CD4-positive, alpha-beta T cell treated with Interleukin-6 for 4 hours (primary cell): Measurements from ENCODE around the gene GRID1.
"Not testable (repeated sequence)": the region's sequence is repeated elsewhere in the genome, so short reads cannot be mapped to it uniquely, and the experiment has no call there.

Experiments used
- DNase-seq: peaks from one replicate; pipeline ENCODE4 v3.0.0-alpha.2; 2020; ENCODE audit warnings: mixed read lengths

GRID1 gene

GRCh38 chr10:86391986-86392722 is 25.6 kb upstream of the GRID1 start:
- DNase-seq, result no peak

- DNase-seq, result no peak
Measured at GRCh38 chr10:86391236-86391840, 24.7 kb upstream of the GRID1 start.

GRCh38 chr10:86390337-86391120 is 23.9 kb upstream of the GRID1 start:
- DNase-seq, result no peak

- DNase-seq, result peak; percentile 34
Measured at GRCh38 chr10:86389441-86390193, 23.0 kb upstream of the GRID1 start.

- DNase-seq, result not testable (repeated sequence)
Measured at GRCh38 chr10:86389109-86389440, 22.5 kb upstream of the GRID1 start.

- no peak for DNase-seq
Measured at GRCh38 chr10:86388119-86388704, 21.6 kb upstream of the GRID1 start.

GRCh38 chr10:86387178-86387794 is 20.7 kb upstream of the GRID1 start:
- DNase-seq, result no peak

- DNase-seq, result no peak
Measured at GRCh38 chr10:86385806-86386205, 19.2 kb upstream of the GRID1 start.

- no peak for DNase-seq
Measured at GRCh38 chr10:86377797-86378146, 11.2 kb upstream of the GRID1 start.

- DNase-seq, result peak; percentile 81
Measured at GRCh38 chr10:86376852-86377796, 10.5 kb upstream of the GRID1 start.

- no peak for DNase-seq
Measured at GRCh38 chr10:86376403-86376802, 9.8 kb upstream of the GRID1 start.

GRCh38 chr10:86375204-86375603 is 8.6 kb upstream of the GRID1 start:
- no peak for DNase-seq

- DNase-seq, result no peak
Measured at GRCh38 chr10:86374664-86375063, 8.1 kb upstream of the GRID1 start.

GRCh38 chr10:86373828-86374227 is 7.2 kb upstream of the GRID1 start:
- no peak for DNase-seq

- no peak for DNase-seq
Measured at GRCh38 chr10:86373251-86373650, 6.7 kb upstream of the GRID1 start.

GRCh38 chr10:86372784-86373239 is 6.2 kb upstream of the GRID1 start:
- DNase-seq, result no peak

GRCh38 chr10:86372119-86372783 is 5.7 kb upstream of the GRID1 start:
- DNase-seq, result no peak

- no peak for DNase-seq
Measured at GRCh38 chr10:86371691-86372090, 5.1 kb upstream of the GRID1 start.

GRCh38 chr10:86371116-86371515 is 4.5 kb upstream of the GRID1 start:
- no peak for DNase-seq

- DNase-seq, result no peak
Measured at GRCh38 chr10:86370006-86370585, 3.5 kb upstream of the GRID1 start.
